GM23338 (cell line): ENCODE measurements around the gene TOMM7. TPM values are rescaled to one million over a fixed set of nuclear protein-coding genes. Genes with fewer than 3 reads are reported as not detected.

Source experiments
- ATAC-seq: fragments of 200-7000 bp; cut with Tn5 transposase; 3 replicates; pipeline ENCODE4 v1.9.1; 2020
- DNase-seq: peaks from one replicate; pipeline ENCODE4 v3.0.0-alpha.2; 2015; ENCODE audit warnings: low spot score
- H2AFZ ChIP-seq: fragments of 200-600 bp; sonication (generic); 2 replicates; pipeline ENCODE4 v1.8.0; 2016; ENCODE audit warnings: antibody characterized with exemption, mild to moderate bottlenecking, moderate library complexity
- H3F3A ChIP-seq: fragments of 200-600 bp; sonication (generic); replicated peaks from 2 replicates; pipeline ENCODE4 v1.8.0; 2017; ENCODE audit warnings: antibody characterized with exemption, mixed run types, low read depth
- H3K27ac ChIP-seq: fragments of 200-600 bp; sonication (generic); 2 replicates; pipeline ENCODE4 v1.6.1; 2016; ENCODE audit warnings: low read depth
- H3K27me3 ChIP-seq: fragments of 200-600 bp; sonication (generic); 2 replicates; pipeline ENCODE4 v1.8.0; 2016; ENCODE audit warnings: mild to moderate bottlenecking, mixed run types, moderate library complexity; ENCODE audit not compliant: insufficient read depth
- H3K36me3 ChIP-seq: fragments of 200-600 bp; sonication (generic); 2 replicates; pipeline ENCODE4 v1.8.0; 2016; ENCODE audit warnings: mild to moderate bottlenecking; ENCODE audit not compliant: insufficient read depth
- H3K4me1 ChIP-seq: fragments of 200-600 bp; sonication (generic); 2 replicates; pipeline ENCODE4 v1.8.0; 2016; ENCODE audit warnings: mild to moderate bottlenecking, moderate library complexity; ENCODE audit not compliant: insufficient read depth
- H3K4me2 ChIP-seq: fragments of 200-600 bp; sonication (generic); 2 replicates; pipeline ENCODE4 v1.7.1; 2017; ENCODE audit warnings: mixed run types
- H3K4me3 ChIP-seq: fragments of 200-600 bp; sonication (generic); 2 replicates; pipeline ENCODE4 v1.6.1; 2016; ENCODE audit warnings: mixed run types
- H3K79me2 ChIP-seq: fragments of 200-600 bp; sonication (generic); replicated peaks from 2 replicates; pipeline ENCODE4 v1.8.0; 2017; ENCODE audit warnings: mild to moderate bottlenecking; ENCODE audit not compliant: insufficient read depth
- H3K9me2 ChIP-seq: fragments of 200-600 bp; sonication (generic); 2 replicates; pipeline ENCODE4 v1.8.0; 2017; ENCODE audit not compliant: insufficient read depth
- H4K20me1 ChIP-seq: fragments of 200-600 bp; sonication (generic); replicated peaks from 2 replicates; pipeline ENCODE4 v1.8.0; 2017; ENCODE audit warnings: mild to moderate bottlenecking; ENCODE audit not compliant: insufficient read depth
- H3K27ac Mint-ChIP-seq: 2 replicates; pipeline ENCODE4 v1.8.0; 2020; ENCODE audit warnings: inconsistent platforms, mild to moderate bottlenecking, moderate library complexity, mixed read lengths
- H3K27me3 Mint-ChIP-seq: 3 replicates; pipeline ENCODE4 v1.8.0; 2022; ENCODE audit warnings: low read depth, mild to moderate bottlenecking, moderate library complexity, mixed read lengths, inconsistent platforms; ENCODE audit not compliant: insufficient read depth, poor library complexity
- H3K36me3 Mint-ChIP-seq: 3 replicates; pipeline ENCODE4 v1.8.0; 2021; ENCODE audit warnings: low read depth, mild to moderate bottlenecking, inconsistent platforms, moderate library complexity, mixed read lengths
- H3K4me1 Mint-ChIP-seq: 3 replicates; pipeline ENCODE4 v1.8.0; 2020; ENCODE audit warnings: mild to moderate bottlenecking, inconsistent platforms, mixed read lengths
- H3K4me3 Mint-ChIP-seq: 3 replicates; pipeline ENCODE4 v1.8.0; 2021; ENCODE audit warnings: moderate library complexity, mild to moderate bottlenecking, inconsistent platforms, mixed read lengths
- H3K9me3 Mint-ChIP-seq: 3 replicates; pipeline ENCODE4 v1.8.0; 2020; ENCODE audit warnings: moderate library complexity, mild to moderate bottlenecking, inconsistent platforms, mixed read lengths
- CREB1 ChIP-seq: fragments of 250-450 bp; sonication (Bioruptor Pico); IDR thresholded peaks from 2 replicates; pipeline ENCODE4 v1.5.0; 2020; ENCODE audit warnings: low read depth, mild to moderate bottlenecking, moderate library complexity
- EZH2phosphoT487 ChIP-seq: fragments of 200-600 bp; sonication (generic); IDR thresholded peaks from one replicate; pipeline ENCODE4 v1.8.1; 2018; ENCODE audit warnings: antibody characterized with exemption; ENCODE audit not compliant: unreplicated experiment
- JUNB ChIP-seq: IDR thresholded peaks from one replicate; pipeline ENCODE4 v1.6.1; 2016; ENCODE audit warnings: antibody characterized with exemption; ENCODE audit not compliant: unreplicated experiment
- ZNF331 ChIP-seq: fragments of 250-450 bp; sonication (Bioruptor Pico); IDR thresholded peaks from 2 replicates; pipeline ENCODE4 v1.5.0; 2020; ENCODE audit warnings: low read depth, mild to moderate bottlenecking, moderate library complexity
- polyA plus RNA-seq: library from polyadenylated mRNA; unstranded; fragments of >200 nt; fragmentation: Nextera tagmentation; extraction: Ambion mirVana; gene quantifications from 2 replicates; pipeline ENCODE4 v1.2.1, GENCODE V29; 2016
- total RNA-seq: library from RNA; depleted of rRNA; stranded (reverse); fragments of >200 nt; shearing (Covaris generic); gene quantifications from 2 replicates; pipeline ENCODE4 v1.2.3, GENCODE V29; 2014
- TF ChIP-seq, protein P1 (sequence below): fragments of 250-450 bp; sonication (Bioruptor Pico); IDR thresholded peaks from 2 replicates; pipeline ENCODE4 v1.5.0; 2020; ENCODE audit warnings: mild to moderate bottlenecking, moderate library complexity
- TF ChIP-seq, protein P2 (sequence below): IDR thresholded peaks from one replicate; pipeline ENCODE4 v1.6.1; 2018; ENCODE audit warnings: antibody characterized with exemption; ENCODE audit not compliant: unreplicated experiment
- TF ChIP-seq, protein P3 (sequence below), 2 experiments: fragments of 200-600 bp in 1 of 2; sonication (generic) in 1 of 2; conservative IDR thresholded peaks; 2 replicates each; pipeline versions ENCODE4 v1.5.1 to v1.6.1; 2016 to 2017; ENCODE audit warnings: antibody characterized with exemption in 2 of 2, low read depth in 2 of 2, mild to moderate bottlenecking in 2 of 2, moderate library complexity in 1 of 2

The TOMM7 gene
- total and polyA plus RNA-seq, 2 experiments from 2014 or later: 164 to 920 TPM

DNA sequence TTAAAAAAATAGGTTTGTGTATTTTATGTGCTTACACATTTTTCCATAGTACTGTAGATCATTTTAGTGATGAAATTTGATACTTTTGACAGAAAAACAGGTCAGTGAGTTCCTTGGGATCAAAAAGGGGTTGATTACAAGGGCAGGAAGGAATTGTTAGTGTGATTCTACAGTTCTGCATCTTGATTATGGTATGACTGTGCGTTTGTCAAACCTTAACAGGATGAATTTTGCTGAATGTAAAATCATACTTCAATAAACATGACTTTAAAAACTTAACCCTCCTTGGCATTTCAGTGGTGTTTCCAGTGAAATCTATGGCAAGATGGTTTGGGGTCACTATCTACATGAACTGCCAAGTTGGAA, 35.6 kb upstream of the TOMM7 start (continued):
- TF ChIP-seq, protein P1, sequence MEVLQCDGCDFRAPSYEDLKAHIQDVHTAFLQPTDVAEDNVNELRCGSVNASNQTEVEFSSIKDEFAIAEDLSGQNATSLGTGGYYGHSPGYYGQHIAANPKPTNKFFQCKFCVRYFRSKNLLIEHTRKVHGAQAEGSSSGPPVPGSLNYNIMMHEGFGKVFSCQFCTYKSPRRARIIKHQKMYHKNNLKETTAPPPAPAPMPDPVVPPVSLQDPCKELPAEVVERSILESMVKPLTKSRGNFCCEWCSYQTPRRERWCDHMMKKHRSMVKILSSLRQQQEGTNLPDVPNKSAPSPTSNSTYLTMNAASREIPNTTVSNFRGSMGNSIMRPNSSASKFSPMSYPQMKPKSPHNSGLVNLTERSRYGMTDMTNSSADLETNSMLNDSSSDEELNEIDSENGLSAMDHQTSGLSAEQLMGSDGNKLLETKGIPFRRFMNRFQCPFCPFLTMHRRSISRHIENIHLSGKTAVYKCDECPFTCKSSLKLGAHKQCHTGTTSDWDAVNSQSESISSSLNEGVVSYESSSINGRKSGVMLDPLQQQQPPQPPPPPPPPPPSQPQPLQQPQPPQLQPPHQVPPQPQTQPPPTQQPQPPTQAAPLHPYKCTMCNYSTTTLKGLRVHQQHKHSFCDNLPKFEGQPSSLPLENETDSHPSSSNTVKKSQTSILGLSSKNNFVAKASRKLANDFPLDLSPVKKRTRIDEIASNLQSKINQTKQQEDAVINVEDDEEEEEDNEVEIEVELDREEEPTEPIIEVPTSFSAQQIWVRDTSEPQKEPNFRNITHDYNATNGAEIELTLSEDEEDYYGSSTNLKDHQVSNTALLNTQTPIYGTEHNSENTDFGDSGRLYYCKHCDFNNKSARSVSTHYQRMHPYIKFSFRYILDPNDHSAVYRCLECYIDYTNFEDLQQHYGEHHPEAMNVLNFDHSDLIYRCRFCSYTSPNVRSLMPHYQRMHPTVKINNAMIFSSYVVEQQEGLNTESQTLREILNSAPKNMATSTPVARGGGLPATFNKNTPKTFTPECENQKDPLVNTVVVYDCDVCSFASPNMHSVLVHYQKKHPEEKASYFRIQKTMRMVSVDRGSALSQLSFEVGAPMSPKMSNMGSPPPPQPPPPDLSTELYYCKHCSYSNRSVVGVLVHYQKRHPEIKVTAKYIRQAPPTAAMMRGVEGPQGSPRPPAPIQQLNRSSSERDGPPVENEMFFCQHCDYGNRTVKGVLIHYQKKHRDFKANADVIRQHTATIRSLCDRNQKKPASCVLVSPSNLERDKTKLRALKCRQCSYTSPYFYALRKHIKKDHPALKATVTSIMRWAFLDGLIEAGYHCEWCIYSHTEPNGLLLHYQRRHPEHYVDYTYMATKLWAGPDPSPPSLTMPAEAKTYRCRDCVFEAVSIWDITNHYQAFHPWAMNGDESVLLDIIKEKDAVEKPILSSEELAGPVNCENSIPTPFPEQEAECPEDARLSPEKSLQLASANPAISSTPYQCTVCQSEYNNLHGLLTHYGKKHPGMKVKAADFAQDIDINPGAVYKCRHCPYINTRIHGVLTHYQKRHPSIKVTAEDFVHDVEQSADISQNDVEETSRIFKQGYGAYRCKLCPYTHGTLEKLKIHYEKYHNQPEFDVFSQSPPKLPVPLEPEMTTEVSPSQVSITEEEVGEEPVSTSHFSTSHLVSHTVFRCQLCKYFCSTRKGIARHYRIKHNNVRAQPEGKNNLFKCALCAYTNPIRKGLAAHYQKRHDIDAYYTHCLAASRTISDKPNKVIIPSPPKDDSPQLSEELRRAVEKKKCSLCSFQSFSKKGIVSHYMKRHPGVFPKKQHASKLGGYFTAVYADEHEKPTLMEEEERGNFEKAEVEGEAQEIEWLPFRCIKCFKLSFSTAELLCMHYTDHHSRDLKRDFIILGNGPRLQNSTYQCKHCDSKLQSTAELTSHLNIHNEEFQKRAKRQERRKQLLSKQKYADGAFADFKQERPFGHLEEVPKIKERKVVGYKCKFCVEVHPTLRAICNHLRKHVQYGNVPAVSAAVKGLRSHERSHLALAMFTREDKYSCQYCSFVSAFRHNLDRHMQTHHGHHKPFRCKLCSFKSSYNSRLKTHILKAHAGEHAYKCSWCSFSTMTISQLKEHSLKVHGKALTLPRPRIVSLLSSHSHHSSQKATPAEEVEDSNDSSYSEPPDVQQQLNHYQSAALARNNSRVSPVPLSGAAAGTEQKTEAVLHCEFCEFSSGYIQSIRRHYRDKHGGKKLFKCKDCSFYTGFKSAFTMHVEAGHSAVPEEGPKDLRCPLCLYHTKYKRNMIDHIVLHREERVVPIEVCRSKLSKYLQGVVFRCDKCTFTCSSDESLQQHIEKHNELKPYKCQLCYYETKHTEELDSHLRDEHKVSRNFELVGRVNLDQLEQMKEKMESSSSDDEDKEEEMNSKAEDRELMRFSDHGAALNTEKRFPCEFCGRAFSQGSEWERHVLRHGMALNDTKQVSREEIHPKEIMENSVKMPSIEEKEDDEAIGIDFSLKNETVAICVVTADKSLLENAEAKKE (CRISPR knock-in tag): no peak
- TF ChIP-seq CREB1 (CRISPR knock-in tag) (no peak), EZH2phosphoT487 (no peak), ZNF331 (CRISPR knock-in tag) (no peak)
- TF ChIP-seq, protein P2, sequence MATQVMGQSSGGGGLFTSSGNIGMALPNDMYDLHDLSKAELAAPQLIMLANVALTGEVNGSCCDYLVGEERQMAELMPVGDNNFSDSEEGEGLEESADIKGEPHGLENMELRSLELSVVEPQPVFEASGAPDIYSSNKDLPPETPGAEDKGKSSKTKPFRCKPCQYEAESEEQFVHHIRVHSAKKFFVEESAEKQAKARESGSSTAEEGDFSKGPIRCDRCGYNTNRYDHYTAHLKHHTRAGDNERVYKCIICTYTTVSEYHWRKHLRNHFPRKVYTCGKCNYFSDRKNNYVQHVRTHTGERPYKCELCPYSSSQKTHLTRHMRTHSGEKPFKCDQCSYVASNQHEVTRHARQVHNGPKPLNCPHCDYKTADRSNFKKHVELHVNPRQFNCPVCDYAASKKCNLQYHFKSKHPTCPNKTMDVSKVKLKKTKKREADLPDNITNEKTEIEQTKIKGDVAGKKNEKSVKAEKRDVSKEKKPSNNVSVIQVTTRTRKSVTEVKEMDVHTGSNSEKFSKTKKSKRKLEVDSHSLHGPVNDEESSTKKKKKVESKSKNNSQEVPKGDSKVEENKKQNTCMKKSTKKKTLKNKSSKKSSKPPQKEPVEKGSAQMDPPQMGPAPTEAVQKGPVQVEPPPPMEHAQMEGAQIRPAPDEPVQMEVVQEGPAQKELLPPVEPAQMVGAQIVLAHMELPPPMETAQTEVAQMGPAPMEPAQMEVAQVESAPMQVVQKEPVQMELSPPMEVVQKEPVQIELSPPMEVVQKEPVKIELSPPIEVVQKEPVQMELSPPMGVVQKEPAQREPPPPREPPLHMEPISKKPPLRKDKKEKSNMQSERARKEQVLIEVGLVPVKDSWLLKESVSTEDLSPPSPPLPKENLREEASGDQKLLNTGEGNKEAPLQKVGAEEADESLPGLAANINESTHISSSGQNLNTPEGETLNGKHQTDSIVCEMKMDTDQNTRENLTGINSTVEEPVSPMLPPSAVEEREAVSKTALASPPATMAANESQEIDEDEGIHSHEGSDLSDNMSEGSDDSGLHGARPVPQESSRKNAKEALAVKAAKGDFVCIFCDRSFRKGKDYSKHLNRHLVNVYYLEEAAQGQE: no peak

DNA sequence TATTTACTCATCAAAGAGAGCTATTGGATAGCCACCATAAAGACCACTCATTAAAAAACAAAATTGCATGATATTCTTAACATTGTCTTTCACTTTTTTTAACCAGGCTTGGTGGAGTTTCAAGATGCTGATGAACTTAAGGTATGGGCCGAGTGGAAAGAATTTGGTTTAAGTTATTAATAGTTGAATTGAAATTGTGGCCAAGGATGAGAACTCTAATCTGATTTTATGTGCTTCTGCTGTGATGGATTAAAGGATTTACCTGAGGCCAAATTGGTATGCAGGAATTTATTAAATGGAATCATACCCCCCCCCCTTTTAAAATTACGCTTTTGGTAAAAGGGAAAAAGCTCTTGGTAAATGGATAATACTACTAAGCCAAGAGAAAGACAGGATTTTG, 33.8 kb upstream of the TOMM7 start:
- H3K4me3 ChIP-seq: peak overlapping the region; percentile 89; the same call in 1 of the 2 replicates

More for the DNA sequence above, 33.8 kb upstream of the TOMM7 start:
- ATAC-seq (no peak), DNase-seq (no peak)
- Histone ChIP-seq H3K4me2 (0 out of 2 replicates have a peak overlapping the region, but pooled peaks have one; percentile 81), H3K4me1 (peaks cover 37% of the 10 kb centered on the region), H3K9me2 (no peaks in the 10 kb centered on the region), H4K20me1 (no peaks in the 10 kb centered on the region), H3K27ac (peak overlapping the region; percentile 90), H3K27me3 (no peaks in the 10 kb centered on the region), H3K79me2 (peaks cover 15% of the 10 kb centered on the region), H2AFZ (no peak overlapping the region), H3F3A (peaks cover 20% of the 10 kb centered on the region), H3K36me3 (peaks cover 32% of the 10 kb centered on the region; the same call in 1 of the 2 replicates)
- Mint-ChIP-seq H3K27me3 (peaks cover 6% of the 10 kb centered on the region), H3K9me3 (no peaks in the 10 kb centered on the region), H3K27ac (peak overlapping the region; percentile 91), H3K4me3 (peak overlapping the region; percentile 57), H3K4me1 (peaks cover 51% of the 10 kb centered on the region), H3K36me3 (peaks cover 57% of the 10 kb centered on the region)
- TF ChIP-seq EZH2phosphoT487: no peak
- no peak for TF ChIP-seq JUNB
- TF ChIP-seq, protein P3, sequence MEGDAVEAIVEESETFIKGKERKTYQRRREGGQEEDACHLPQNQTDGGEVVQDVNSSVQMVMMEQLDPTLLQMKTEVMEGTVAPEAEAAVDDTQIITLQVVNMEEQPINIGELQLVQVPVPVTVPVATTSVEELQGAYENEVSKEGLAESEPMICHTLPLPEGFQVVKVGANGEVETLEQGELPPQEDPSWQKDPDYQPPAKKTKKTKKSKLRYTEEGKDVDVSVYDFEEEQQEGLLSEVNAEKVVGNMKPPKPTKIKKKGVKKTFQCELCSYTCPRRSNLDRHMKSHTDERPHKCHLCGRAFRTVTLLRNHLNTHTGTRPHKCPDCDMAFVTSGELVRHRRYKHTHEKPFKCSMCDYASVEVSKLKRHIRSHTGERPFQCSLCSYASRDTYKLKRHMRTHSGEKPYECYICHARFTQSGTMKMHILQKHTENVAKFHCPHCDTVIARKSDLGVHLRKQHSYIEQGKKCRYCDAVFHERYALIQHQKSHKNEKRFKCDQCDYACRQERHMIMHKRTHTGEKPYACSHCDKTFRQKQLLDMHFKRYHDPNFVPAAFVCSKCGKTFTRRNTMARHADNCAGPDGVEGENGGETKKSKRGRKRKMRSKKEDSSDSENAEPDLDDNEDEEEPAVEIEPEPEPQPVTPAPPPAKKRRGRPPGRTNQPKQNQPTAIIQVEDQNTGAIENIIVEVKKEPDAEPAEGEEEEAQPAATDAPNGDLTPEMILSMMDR (conservative IDR thresholded peaks at IDR 0.05; ENCODE audit: low read depth in 2 of 2): no peak
